GM13977 (cell line): ENCODE results near the gene INTS7.
"Not testable (repeated sequence)": the region's sequence is repeated elsewhere in the genome, so short reads cannot be mapped to it uniquely, and the experiment has no call there.

Source experiments
- DNase-seq: peaks from one replicate; pipeline ENCODE4 v3.0.0; 2012; ENCODE audit warnings: low spot score
- in situ Hi-C: fragments of 300-500 bp; cut with MboI; formaldehyde crosslinking; loops from one replicate; pipeline ENCODE4 v1.12.0; 2022; ENCODE audit warnings: low sequenced_read_pairs, low pct_unique_long_range_greater_than_20kb, mixed read lengths, inconsistent platforms; ENCODE audit not compliant: unreplicated experiment
- TF ChIP-seq, protein P1 (sequence below): IDR thresholded peaks from 2 replicates; pipeline ENCODE4 v1.5.1; 2012; ENCODE audit warnings: mild to moderate bottlenecking, control low read depth; ENCODE audit not compliant: insufficient read depth; ENCODE audit errors: extremely low read depth, missing control alignments

The INTS7 gene

DNA sequence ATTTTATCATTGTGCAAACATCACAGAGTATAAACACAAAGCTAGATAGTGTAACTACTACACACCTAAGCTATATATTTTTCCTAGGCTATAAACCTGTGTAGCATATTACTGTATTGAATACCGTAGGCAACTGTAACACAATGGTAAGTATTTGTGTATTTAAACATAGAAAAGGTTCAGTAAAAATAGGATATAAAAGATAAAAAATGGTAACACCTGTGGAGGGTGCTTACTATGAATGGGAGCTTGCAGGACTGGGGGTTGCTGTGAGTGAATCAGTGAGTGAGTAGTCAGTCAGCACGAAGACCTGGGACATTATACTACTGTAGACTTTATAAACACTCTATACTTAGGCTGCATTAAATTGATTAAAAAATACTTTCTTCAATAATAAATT lies 4.3 kb upstream of the INTS7 start:
- DNase-seq, result no peak
- TF ChIP-seq, protein P1, sequence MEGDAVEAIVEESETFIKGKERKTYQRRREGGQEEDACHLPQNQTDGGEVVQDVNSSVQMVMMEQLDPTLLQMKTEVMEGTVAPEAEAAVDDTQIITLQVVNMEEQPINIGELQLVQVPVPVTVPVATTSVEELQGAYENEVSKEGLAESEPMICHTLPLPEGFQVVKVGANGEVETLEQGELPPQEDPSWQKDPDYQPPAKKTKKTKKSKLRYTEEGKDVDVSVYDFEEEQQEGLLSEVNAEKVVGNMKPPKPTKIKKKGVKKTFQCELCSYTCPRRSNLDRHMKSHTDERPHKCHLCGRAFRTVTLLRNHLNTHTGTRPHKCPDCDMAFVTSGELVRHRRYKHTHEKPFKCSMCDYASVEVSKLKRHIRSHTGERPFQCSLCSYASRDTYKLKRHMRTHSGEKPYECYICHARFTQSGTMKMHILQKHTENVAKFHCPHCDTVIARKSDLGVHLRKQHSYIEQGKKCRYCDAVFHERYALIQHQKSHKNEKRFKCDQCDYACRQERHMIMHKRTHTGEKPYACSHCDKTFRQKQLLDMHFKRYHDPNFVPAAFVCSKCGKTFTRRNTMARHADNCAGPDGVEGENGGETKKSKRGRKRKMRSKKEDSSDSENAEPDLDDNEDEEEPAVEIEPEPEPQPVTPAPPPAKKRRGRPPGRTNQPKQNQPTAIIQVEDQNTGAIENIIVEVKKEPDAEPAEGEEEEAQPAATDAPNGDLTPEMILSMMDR, result no peak
- in situ Hi-C loops, result loop anchor here (10.0 kb wide), 1 partner anchor 355 kb away; no protein-coding TSS in a partner anchor

DNA sequence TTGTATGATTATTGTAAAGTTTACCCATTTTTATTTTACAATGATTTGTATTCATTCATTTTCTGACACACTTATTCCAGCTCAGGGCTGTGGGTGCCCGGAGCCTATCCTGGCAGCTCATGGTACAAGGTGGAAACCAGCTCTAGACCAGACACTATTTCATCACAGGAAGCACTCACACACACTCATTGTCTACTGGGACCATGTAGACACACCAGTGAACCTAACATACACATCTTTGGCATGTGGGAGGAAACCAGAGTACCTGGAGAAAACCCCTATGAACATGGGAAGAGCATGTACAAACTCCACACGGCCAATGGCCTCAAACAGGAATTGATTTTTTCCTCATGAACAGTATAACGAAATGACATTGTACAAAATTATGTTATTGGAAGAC lies 2.5 kb upstream of the INTS7 start:
- in situ Hi-C loops, result loop anchor here (10.0 kb wide), 1 partner anchor 353 kb away; no protein-coding TSS in a partner anchor

DNA sequence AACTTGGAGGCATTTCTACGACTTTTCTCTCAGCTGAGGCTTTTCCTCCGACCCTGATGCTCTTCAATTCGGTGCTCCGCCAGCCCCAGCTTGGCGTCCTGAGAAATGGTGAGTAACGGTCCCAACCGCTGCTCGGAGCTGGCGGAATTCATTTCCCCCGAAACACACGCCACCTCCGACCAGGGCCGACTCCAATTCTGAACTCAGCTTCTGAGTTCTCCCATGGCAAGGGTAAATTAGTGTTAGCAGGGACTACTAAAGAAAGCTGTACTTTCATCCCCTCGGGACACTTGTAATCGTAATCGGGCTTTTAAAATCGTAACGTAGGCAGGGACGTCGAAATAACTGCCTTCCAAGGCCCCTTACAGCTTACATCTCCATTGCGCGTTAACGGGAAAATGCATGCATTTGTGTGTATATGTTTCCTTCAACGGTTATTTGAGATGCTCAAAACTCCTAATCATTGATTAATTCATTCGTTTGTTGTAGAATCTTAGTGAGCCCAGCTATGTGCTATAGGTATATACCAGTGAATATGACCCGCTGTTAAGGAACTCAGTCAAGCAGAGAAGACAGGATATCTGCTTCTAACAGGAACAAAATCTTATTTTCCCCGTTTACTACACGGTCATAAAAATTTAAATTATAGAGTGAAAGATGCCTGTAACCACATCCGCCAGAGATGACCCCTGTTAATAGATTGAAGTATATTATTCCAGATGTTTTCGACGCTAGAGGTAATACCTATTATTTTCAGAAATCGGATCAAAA lies 663 bp upstream of the INTS7 start:
- TF ChIP-seq, protein P1, result no peak
- no peak for DNase-seq
- in situ Hi-C loops, result loop anchor here (10.0 kb wide), 1 partner anchor 351 kb away; no protein-coding TSS in a partner anchor

More for the DNA sequence above, 2.5 kb upstream of the INTS7 start:
- DNase-seq, result no peak
- TF ChIP-seq, protein P1, result no peak

DNA sequence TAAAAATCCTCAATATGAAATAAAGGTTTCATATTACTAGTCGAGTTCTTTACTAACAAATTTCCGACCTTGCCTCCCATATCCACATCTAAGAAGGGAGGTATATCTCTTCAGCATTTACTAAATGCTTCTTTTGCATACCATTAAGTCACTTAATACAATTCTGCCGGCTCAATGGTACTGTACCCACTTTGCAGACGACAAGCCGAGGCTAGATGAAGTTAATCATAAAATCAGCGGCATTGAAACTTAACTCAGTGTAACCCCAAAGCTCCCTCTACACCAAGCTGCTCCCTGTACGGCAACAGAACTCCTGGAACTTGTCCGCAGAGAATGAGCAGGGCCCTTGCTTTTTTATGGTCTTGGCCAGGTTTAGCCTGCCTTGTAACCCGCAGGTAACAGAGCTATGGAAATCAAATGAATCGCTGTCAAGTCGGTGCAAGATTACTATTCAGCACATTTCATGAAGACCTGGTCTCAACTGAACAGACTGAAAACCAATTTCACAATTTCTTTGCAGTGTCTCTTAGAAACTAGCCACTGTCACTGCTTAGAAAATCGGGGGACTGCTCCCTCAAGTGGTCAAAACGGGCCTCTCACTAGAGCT lies 738 bp downstream of the INTS7 start:
- no peak for DNase-seq
- in situ Hi-C loops, result loop anchor here (10.0 kb wide), 1 partner anchor 350 kb away; no protein-coding TSS in a partner anchor
- TF ChIP-seq, protein P1, result no peak

DNA sequence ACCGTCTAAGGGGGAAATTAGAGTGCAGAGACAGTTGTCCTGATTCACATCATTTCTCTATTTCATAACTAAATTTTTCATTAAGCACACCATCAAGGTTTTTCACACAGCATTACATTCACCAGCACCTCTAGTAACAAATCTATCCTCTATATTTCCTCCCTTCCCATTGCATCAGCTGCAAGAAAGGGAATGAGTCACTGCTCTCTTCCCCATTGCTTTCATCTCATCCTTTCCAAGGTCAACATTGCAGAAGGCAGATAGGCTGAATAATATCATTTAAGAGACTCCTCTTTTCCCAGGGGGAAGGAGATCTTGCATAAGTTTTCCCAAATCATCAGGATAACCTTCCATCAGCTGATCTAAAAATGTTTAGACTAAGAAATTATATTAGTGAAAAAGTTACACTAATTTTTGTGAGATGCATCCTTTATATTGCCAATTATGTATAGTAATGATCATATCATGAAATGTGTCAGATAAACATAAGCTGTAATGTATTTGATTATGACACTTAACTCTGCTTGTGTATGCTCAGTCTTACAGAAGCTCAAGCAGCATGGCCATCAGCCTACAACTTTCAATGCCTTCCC lies 4.3 kb downstream of the INTS7 start:
- no peak for DNase-seq
- in situ Hi-C loops, result loop anchor here (10.0 kb wide), 1 partner anchor 346 kb away; no protein-coding TSS in a partner anchor
- TF ChIP-seq, protein P1, result no peak

DNA sequence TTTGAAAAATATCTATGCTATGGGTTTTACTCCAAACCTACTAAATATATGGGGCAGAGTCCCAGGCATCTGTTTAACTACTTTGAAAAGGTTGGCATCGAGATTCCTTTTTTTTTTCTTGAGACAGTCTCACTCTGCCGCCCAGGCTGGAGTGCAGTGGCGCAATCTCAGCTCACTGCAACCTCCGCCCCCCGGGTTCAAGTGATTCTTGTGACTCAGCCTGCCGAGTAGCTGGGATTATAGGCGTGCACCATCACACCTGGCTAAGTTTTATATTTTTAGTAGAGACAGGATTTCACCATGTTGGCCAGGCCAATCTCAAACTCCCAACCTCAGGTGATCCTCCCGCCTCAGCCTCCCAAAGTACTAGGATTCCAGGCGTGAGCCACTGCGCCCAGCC lies 7.6 kb downstream of the INTS7 start:
- in situ Hi-C loops, DNase-seq: not testable (repeated sequence)
